ENCODE measurements around the gene AARS1.

Gene AARS1

DNA sequence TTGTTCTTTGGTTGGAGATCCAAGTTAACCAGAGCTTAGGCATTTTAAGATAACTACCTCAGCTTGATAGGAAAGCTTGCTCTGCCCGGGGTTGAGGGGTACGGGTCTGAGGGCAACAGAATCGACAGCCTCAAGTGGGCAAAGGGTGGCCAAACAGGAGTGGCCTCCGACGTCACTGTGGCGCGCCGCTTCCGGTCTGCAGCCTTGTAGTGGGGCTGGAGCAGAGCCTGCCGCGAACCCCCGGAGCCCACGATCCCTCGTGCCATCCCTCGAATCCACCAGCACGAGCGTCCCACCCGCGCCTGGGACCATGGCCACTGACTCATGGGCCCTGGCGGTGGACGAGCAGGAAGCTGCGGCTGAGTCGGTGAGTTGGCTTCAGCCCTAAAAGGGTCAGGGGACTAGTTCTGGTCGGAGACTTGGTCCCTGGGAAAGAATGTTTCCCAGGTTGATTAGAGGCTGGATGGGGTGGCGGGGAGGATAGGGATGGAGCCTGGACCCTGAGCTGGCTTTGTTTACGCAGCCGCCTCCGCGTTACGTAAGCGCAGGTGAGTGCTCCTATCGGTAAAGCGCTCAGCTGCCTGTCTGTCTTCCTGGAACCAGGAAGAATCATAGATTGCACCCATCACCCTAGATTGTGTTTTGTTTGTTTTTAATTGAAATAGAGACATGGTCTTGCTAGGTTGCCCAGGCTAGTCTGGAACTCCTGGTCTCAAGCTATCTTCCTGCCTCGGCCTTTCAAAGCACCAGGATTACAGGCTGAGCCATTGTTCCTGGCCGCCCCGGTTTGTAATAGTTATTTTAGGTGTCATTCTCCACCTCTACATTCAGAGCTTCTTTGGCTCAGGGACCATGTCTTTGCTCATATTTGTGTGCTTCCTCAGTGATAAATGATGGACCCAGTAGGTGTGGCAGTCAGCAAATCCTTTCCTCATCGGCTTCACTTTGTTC, 10.0 kb upstream of the AARS1 start, which contains the start of gene DDX19B (continued):
- TF ChIP-seq, protein P1, sequence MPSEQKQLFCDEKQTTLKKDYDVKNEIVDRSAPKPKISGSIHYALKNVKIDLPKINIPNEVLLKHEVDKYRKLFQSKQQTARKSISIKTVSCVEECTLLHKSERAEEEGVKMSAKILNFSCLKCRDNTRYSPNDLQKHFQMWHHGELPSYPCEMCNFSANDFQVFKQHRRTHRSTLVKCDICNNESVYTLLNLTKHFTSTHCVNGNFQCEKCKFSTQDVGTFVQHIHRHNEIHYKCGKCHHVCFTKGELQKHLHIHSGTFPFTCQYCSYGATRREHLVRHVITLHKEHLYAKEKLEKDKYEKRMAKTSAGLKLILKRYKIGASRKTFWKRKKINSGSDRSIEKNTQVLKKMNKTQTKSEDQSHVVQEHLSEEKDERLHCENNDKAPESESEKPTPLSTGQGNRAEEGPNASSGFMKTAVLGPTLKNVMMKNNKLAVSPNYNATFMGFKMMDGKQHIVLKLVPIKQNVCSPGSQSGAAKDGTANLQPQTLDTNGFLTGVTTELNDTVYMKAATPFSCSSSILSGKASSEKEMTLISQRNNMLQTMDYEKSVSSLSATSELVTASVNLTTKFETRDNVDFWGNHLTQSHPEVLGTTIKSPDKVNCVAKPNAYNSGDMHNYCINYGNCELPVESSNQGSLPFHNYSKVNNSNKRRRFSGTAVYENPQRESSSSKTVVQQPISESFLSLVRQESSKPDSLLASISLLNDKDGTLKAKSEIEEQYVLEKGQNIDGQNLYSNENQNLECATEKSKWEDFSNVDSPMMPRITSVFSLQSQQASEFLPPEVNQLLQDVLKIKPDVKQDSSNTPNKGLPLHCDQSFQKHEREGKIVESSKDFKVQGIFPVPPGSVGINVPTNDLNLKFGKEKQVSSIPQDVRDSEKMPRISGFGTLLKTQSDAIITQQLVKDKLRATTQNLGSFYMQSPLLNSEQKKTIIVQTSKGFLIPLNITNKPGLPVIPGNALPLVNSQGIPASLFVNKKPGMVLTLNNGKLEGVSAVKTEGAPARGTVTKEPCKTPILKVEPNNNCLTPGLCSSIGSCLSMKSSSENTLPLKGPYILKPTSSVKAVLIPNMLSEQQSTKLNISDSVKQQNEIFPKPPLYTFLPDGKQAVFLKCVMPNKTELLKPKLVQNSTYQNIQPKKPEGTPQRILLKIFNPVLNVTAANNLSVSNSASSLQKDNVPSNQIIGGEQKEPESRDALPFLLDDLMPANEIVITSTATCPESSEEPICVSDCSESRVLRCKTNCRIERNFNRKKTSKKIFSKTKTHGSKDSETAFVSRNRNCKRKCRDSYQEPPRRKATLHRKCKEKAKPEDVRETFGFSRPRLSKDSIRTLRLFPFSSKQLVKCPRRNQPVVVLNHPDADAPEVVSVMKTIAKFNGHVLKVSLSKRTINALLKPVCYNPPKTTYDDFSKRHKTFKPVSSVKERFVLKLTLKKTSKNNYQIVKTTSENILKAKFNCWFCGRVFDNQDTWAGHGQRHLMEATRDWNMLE (tag by site-specific recombination; conservative IDR thresholded peaks at IDR 0.05; ENCODE audit: low read depth): 0 out of 2 replicates have a peak, but pooled peaks have one; percentile 33
- TF ChIP-seq ZNF24 (tag by site-specific recombination; IDR thresholded peaks at IDR 0.05) (0 out of 2 replicates have a peak, but pooled peaks have one; percentile 27), ZNF155 (tag by site-specific recombination; IDR thresholded peaks at IDR 0.05) (no peak), ZNF510 (tag by site-specific recombination; IDR thresholded peaks at IDR 0.05; ENCODE audit: insufficient replicate concordance) (no peak), ZNF132 (tag by site-specific recombination; IDR thresholded peaks at IDR 0.05; ENCODE audit: borderline replicate concordance) (no peak), ZNF423 (tag by site-specific recombination; IDR thresholded peaks at IDR 0.05) (no peak), ZNF621 (tag by site-specific recombination; IDR thresholded peaks at IDR 0.05) (no peak), ZBTB7A (tag by site-specific recombination; IDR thresholded peaks at IDR 0.05; ENCODE audit: low read depth) (no peak), ZNF394 (tag by site-specific recombination; IDR thresholded peaks at IDR 0.05; ENCODE audit: borderline replicate concordance) (no peak), ZBTB20 (tag by site-specific recombination; IDR thresholded peaks at IDR 0.05) (peak; percentile 86), ZNF2 (tag by site-specific recombination; IDR thresholded peaks at IDR 0.05) (peak; percentile 60), ZNF335 (tag by site-specific recombination; conservative IDR thresholded peaks at IDR 0.05) (peak; percentile 90), ZNF404 (tag by site-specific recombination; IDR thresholded peaks at IDR 0.05) (no peak)
- TF ChIP-seq, protein P2, sequence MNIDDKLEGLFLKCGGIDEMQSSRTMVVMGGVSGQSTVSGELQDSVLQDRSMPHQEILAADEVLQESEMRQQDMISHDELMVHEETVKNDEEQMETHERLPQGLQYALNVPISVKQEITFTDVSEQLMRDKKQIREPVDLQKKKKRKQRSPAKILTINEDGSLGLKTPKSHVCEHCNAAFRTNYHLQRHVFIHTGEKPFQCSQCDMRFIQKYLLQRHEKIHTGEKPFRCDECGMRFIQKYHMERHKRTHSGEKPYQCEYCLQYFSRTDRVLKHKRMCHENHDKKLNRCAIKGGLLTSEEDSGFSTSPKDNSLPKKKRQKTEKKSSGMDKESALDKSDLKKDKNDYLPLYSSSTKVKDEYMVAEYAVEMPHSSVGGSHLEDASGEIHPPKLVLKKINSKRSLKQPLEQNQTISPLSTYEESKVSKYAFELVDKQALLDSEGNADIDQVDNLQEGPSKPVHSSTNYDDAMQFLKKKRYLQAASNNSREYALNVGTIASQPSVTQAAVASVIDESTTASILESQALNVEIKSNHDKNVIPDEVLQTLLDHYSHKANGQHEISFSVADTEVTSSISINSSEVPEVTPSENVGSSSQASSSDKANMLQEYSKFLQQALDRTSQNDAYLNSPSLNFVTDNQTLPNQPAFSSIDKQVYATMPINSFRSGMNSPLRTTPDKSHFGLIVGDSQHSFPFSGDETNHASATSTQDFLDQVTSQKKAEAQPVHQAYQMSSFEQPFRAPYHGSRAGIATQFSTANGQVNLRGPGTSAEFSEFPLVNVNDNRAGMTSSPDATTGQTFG (tag by site-specific recombination; IDR thresholded peaks at IDR 0.05; ENCODE audit: borderline replicate concordance): no peak
- TF ChIP-seq, protein P3, sequence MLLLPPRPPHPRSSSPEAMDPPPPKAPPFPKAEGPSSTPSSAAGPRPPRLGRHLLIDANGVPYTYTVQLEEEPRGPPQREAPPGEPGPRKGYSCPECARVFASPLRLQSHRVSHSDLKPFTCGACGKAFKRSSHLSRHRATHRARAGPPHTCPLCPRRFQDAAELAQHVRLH (tag by site-specific recombination; IDR thresholded peaks at IDR 0.05): no peak
- TF ChIP-seq, protein P4, sequence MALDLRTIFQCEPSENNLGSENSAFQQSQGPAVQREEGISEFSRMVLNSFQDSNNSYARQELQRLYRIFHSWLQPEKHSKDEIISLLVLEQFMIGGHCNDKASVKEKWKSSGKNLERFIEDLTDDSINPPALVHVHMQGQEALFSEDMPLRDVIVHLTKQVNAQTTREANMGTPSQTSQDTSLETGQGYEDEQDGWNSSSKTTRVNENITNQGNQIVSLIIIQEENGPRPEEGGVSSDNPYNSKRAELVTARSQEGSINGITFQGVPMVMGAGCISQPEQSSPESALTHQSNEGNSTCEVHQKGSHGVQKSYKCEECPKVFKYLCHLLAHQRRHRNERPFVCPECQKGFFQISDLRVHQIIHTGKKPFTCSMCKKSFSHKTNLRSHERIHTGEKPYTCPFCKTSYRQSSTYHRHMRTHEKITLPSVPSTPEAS (tag by site-specific recombination; IDR thresholded peaks at IDR 0.05): no peak
- TF ChIP-seq, protein P5, sequence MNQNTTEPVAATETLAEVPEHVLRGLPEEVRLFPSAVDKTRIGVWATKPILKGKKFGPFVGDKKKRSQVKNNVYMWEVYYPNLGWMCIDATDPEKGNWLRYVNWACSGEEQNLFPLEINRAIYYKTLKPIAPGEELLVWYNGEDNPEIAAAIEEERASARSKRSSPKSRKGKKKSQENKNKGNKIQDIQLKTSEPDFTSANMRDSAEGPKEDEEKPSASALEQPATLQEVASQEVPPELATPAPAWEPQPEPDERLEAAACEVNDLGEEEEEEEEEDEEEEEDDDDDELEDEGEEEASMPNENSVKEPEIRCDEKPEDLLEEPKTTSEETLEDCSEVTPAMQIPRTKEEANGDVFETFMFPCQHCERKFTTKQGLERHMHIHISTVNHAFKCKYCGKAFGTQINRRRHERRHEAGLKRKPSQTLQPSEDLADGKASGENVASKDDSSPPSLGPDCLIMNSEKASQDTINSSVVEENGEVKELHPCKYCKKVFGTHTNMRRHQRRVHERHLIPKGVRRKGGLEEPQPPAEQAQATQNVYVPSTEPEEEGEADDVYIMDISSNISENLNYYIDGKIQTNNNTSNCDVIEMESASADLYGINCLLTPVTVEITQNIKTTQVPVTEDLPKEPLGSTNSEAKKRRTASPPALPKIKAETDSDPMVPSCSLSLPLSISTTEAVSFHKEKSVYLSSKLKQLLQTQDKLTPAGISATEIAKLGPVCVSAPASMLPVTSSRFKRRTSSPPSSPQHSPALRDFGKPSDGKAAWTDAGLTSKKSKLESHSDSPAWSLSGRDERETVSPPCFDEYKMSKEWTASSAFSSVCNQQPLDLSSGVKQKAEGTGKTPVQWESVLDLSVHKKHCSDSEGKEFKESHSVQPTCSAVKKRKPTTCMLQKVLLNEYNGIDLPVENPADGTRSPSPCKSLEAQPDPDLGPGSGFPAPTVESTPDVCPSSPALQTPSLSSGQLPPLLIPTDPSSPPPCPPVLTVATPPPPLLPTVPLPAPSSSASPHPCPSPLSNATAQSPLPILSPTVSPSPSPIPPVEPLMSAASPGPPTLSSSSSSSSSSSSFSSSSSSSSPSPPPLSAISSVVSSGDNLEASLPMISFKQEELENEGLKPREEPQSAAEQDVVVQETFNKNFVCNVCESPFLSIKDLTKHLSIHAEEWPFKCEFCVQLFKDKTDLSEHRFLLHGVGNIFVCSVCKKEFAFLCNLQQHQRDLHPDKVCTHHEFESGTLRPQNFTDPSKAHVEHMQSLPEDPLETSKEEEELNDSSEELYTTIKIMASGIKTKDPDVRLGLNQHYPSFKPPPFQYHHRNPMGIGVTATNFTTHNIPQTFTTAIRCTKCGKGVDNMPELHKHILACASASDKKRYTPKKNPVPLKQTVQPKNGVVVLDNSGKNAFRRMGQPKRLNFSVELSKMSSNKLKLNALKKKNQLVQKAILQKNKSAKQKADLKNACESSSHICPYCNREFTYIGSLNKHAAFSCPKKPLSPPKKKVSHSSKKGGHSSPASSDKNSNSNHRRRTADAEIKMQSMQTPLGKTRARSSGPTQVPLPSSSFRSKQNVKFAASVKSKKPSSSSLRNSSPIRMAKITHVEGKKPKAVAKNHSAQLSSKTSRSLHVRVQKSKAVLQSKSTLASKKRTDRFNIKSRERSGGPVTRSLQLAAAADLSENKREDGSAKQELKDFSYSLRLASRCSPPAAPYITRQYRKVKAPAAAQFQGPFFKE (tag by site-specific recombination; IDR thresholded peaks at IDR 0.05; ENCODE audit: borderline replicate concordance): no peak
- TF ChIP-seq, protein P6, sequence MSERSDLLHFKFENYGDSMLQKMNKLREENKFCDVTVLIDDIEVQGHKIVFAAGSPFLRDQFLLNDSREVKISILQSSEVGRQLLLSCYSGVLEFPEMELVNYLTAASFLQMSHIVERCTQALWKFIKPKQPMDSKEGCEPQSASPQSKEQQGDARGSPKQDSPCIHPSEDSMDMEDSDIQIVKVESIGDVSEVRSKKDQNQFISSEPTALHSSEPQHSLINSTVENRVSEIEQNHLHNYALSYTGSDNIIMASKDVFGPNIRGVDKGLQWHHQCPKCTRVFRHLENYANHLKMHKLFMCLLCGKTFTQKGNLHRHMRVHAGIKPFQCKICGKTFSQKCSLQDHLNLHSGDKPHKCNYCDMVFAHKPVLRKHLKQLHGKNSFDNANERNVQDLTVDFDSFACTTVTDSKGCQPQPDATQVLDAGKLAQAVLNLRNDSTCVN (tag by site-specific recombination; optimal IDR thresholded peaks at IDR 0.05): peak; percentile 52
- TF ChIP-seq, protein P7, sequence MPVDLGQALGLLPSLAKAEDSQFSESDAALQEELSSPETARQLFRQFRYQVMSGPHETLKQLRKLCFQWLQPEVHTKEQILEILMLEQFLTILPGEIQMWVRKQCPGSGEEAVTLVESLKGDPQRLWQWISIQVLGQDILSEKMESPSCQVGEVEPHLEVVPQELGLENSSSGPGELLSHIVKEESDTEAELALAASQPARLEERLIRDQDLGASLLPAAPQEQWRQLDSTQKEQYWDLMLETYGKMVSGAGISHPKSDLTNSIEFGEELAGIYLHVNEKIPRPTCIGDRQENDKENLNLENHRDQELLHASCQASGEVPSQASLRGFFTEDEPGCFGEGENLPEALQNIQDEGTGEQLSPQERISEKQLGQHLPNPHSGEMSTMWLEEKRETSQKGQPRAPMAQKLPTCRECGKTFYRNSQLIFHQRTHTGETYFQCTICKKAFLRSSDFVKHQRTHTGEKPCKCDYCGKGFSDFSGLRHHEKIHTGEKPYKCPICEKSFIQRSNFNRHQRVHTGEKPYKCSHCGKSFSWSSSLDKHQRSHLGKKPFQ (tag by site-specific recombination; IDR thresholded peaks at IDR 0.05): no peak

Data from HEK293 (cell line).